ENCODE measurements around the gene C17orf67.

Gene C17orf67

GRCh38 chr17:56845934-56846333, 12.2 kb upstream of the C17orf67 start:
- TF ChIP-seq ISL1 (CRISPR knock-in tag; IDR thresholded peaks at IDR 0.05) (no peak), POU6F1 (CRISPR knock-in tag; IDR thresholded peaks at IDR 0.05; ENCODE audit: borderline replicate concordance, low read depth) (no peak)
- ATAC-seq = no peak

GRCh38 chr17:56842577-56842976, 8.9 kb upstream of the C17orf67 start:
- ATAC-seq = peak; percentile 81

More at GRCh38 chr17:56842577-56842976, 8.9 kb upstream of the C17orf67 start:
- TF ChIP-seq TSHZ2 (CRISPR knock-in tag; IDR thresholded peaks at IDR 0.05) (no peak), ESRRG (CRISPR knock-in tag; IDR thresholded peaks at IDR 0.05) (no peak), ZC3H10 (CRISPR knock-in tag; IDR thresholded peaks at IDR 0.05) (0 out of 2 replicates have a peak, but pooled peaks have one; percentile 42), PATZ1 (CRISPR knock-in tag; IDR thresholded peaks at IDR 0.05; ENCODE audit: borderline replicate concordance) (no peak), ZFP3 (CRISPR knock-in tag; IDR thresholded peaks at IDR 0.05) (no peak), ISL1 (CRISPR knock-in tag; IDR thresholded peaks at IDR 0.05) (peak; percentile 85), ZNF70 (CRISPR knock-in tag; IDR thresholded peaks at IDR 0.05) (no peak), TCF4 (CRISPR knock-in tag; IDR thresholded peaks at IDR 0.05; ENCODE audit: borderline replicate concordance) (peak; percentile 85), CSRNP3 (CRISPR knock-in tag; IDR thresholded peaks at IDR 0.05) (no peak), GLIS3 (CRISPR knock-in tag; IDR thresholded peaks at IDR 0.05) (no peak), OSR1 (CRISPR knock-in tag; IDR thresholded peaks at IDR 0.05) (no peak), ZNF8 (CRISPR knock-in tag; IDR thresholded peaks at IDR 0.05) (no peak), SNAI2 (CRISPR knock-in tag; IDR thresholded peaks at IDR 0.05) (peak; percentile 62; the same call in 1 of the 2 replicates), POU6F1 (CRISPR knock-in tag; IDR thresholded peaks at IDR 0.05; ENCODE audit: borderline replicate concordance, low read depth) (peak; percentile 39; the same call in 1 of the 2 replicates), ZNF565 (CRISPR knock-in tag; conservative IDR thresholded peaks at IDR 0.05; ENCODE audit: low read depth) (no peak), PPARA (CRISPR knock-in tag; IDR thresholded peaks at IDR 0.05; ENCODE audit: borderline replicate concordance) (no peak)

Data from SK-N-SH treated with all-trans-retinoic acid at 6 μM for 48 hours (cell line).